ENCODE data around the gene EXOSC3. TPM values are rescaled to one million over a fixed set of nuclear protein-coding genes. Genes with fewer than 3 reads are reported as not detected.

EXOSC3 gene
- total and polyA plus RNA-seq, 2 of the 13 experiments (the other 11 are each of a cell fraction or from before 2014, with no cell fraction given): 17.5 to 68.7 TPM

DNA sequence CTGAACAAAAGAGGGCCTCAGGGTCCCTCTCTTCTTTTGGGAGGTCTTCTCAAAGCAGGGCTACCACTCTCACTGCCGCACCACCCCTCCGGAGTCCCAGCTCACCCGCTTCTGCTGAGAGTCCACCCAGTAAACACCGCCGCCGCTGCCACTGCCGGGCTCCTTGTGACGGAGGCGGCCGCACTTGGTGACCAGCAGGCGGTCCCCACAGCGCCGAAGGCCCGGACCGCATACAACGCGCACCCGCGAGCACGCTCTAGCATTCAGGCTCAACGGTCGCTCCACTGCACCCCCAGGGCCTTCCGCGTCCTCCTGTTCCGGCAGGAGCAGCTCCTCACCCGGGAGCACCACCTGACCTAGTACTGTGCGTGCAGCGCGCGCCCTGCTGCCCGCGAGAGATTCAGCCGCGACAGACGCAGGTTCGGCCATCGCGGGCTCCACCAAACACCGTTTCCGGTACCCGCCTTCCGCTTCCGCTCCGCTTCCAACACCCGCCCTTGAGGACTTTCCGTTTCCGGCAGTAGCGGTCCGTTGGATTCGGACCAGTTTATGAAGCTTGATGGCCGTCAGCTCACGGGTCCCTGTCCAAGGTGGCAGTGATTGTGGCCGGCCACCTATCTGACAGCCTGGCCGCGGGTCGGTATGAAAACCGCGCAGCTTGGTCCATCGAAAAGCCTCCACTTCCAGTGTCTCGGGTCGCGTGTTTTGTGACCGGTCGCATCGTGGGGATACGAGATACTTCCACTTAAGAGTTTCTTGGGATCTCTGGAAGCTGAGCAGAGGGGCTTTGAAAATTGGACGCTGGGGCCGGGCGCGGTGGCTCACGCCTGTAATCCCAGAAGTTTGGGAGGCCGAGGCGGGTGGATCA, at the start of gene EXOSC3 (continued):
- TF ChIP-seq, protein P1, sequence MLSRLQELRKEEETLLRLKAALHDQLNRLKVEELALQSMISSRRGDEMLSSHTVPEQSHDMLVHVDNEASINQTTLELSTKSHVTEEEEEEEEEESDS (CRISPR knock-in tag; IDR thresholded peaks at IDR 0.05; ENCODE audit: borderline replicate concordance): no peak
- no peak for TF ChIP-seq TCF7 (IDR thresholded peaks at IDR 0.05; ENCODE audit: low read depth)
- TF ChIP-seq ZBTB20 (CRISPR knock-in tag; IDR thresholded peaks at IDR 0.05; ENCODE audit: borderline replicate concordance, low read depth): peak; percentile 60; the same call in 1 of the 2 replicates
- TF ChIP-seq ZC3H4 (CRISPR knock-in tag; IDR thresholded peaks at IDR 0.05; ENCODE audit: borderline replicate concordance): no peak
- TF ChIP-seq RCOR2 (CRISPR knock-in tag; IDR thresholded peaks at IDR 0.05): no peak
- TF ChIP-seq ZNF703 (CRISPR knock-in tag; IDR thresholded peaks at IDR 0.05; ENCODE audit: borderline replicate concordance): peak; percentile 81; the same call in 1 of the 2 replicates
- peak; percentile 95 for TF ChIP-seq ZNF788 (CRISPR knock-in tag; IDR thresholded peaks at IDR 0.05; ENCODE audit: borderline replicate concordance)
- peak; percentile 30; the same call in 1 of the 2 replicates for TF ChIP-seq STAG1 (CRISPR knock-in tag; IDR thresholded peaks at IDR 0.05)
- TF ChIP-seq ZNF282 (IDR thresholded peaks at IDR 0.05; ENCODE audit: partially characterized antibody): no peak
- TF ChIP-seq NFYB (CRISPR knock-in tag; IDR thresholded peaks at IDR 0.05): peak; percentile 2; the same call in 1 of the 2 replicates
- TF ChIP-seq SIX1 (CRISPR knock-in tag; IDR thresholded peaks at IDR 0.05; ENCODE audit: borderline replicate concordance): no peak
- TF ChIP-seq MAF1 (CRISPR knock-in tag; IDR thresholded peaks at IDR 0.05; ENCODE audit: borderline replicate concordance): no peak; the same call in 1 of the 2 replicates
- TF ChIP-seq NFE2L2 (IDR thresholded peaks at IDR 0.05; ENCODE audit: low read length): no peak
- no peak for TF ChIP-seq SMARCC2 (IDR thresholded peaks at IDR 0.05)
- TF ChIP-seq SNRNP70 (IDR thresholded peaks at IDR 0.05; ENCODE audit: low read depth, low read length): no peak
- TF ChIP-seq, protein P2, sequence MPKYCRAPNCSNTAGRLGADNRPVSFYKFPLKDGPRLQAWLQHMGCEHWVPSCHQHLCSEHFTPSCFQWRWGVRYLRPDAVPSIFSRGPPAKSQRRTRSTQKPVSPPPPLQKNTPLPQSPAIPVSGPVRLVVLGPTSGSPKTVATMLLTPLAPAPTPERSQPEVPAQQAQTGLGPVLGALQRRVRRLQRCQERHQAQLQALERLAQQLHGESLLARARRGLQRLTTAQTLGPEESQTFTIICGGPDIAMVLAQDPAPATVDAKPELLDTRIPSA (CRISPR knock-in tag; IDR thresholded peaks at IDR 0.05; ENCODE audit: borderline replicate concordance): 0 out of 2 replicates have a peak, but pooled peaks have one; percentile 24
- no peak for TF ChIP-seq ATM (IDR thresholded peaks at IDR 0.05; ENCODE audit: borderline replicate concordance)
- no peak for TF ChIP-seq CEBPB (IDR thresholded peaks at IDR 0.05; ENCODE audit: borderline replicate concordance, low read depth, low read length)
- TF ChIP-seq, protein P3, sequence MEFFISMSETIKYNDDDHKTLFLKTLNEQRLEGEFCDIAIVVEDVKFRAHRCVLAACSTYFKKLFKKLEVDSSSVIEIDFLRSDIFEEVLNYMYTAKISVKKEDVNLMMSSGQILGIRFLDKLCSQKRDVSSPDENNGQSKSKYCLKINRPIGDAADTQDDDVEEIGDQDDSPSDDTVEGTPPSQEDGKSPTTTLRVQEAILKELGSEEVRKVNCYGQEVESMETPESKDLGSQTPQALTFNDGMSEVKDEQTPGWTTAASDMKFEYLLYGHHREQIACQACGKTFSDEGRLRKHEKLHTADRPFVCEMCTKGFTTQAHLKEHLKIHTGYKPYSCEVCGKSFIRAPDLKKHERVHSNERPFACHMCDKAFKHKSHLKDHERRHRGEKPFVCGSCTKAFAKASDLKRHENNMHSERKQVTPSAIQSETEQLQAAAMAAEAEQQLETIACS (CRISPR knock-in tag; IDR thresholded peaks at IDR 0.05): no peak
- TF ChIP-seq ZNF713 (CRISPR knock-in tag; IDR thresholded peaks at IDR 0.05): no peak
- TF ChIP-seq, protein P4, sequence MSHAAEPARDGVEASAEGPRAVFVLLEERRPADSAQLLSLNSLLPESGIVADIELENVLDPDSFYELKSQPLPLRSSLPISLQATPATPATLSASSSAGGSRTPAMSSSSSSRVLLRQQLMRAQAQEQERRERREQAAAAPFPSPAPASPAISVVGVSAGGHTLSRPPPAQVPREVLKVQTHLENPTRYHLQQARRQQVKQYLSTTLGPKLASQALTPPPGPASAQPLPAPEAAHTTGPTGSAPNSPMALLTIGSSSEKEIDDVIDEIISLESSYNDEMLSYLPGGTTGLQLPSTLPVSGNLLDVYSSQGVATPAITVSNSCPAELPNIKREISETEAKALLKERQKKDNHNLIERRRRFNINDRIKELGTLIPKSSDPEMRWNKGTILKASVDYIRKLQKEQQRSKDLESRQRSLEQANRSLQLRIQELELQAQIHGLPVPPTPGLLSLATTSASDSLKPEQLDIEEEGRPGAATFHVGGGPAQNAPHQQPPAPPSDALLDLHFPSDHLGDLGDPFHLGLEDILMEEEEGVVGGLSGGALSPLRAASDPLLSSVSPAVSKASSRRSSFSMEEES (CRISPR knock-in tag; IDR thresholded peaks at IDR 0.05): peak; percentile 62
- peak; percentile 78 for TF ChIP-seq ZMYM4 (CRISPR knock-in tag; IDR thresholded peaks at IDR 0.05)
- no peak for TF ChIP-seq SMYD3 (CRISPR knock-in tag; IDR thresholded peaks at IDR 0.05)
- TF ChIP-seq, protein P5, sequence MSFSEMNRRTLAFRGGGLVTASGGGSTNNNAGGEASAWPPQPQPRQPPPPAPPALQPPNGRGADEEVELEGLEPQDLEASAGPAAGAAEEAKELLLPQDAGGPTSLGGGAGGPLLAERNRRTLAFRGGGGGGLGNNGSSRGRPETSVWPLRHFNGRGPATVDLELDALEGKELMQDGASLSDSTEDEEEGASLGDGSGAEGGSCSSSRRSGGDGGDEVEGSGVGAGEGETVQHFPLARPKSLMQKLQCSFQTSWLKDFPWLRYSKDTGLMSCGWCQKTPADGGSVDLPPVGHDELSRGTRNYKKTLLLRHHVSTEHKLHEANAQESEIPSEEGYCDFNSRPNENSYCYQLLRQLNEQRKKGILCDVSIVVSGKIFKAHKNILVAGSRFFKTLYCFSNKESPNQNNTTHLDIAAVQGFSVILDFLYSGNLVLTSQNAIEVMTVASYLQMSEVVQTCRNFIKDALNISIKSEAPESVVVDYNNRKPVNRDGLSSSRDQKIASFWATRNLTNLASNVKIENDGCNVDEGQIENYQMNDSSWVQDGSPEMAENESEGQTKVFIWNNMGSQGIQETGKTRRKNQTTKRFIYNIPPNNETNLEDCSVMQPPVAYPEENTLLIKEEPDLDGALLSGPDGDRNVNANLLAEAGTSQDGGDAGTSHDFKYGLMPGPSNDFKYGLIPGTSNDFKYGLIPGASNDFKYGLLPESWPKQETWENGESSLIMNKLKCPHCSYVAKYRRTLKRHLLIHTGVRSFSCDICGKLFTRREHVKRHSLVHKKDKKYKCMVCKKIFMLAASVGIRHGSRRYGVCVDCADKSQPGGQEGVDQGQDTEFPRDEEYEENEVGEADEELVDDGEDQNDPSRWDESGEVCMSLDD (CRISPR knock-in tag; IDR thresholded peaks at IDR 0.05; ENCODE audit: borderline replicate concordance): no peak
